Skin of body (tissue), 2 donors: Measurements from ENCODE around the gene GALNT2. TPM values are rescaled to one million over a fixed set of nuclear protein-coding genes. Genes with fewer than 3 reads are reported as not detected.
A peak's percentile ranks its signal among the peaks of the same experiment; 100 is the strongest.

Experiments
- DNase-seq: peaks from one replicate; lab custom pipeline; 2025; lab: John Stamatoyannopoulos, UW
- total RNA-seq: library from RNA; depleted of rRNA; stranded (reverse); fragments of >200 nt; gene quantifications from one replicate; pipeline ENCODE4 v1.2.3, GENCODE V29; 2014

GALNT2 gene
- total RNA-seq, 1 donor from 2014 or later: 32.0 TPM

- peak; percentile 26 for DNase-seq
Observed at GRCh38 chr1:230112131-230112701, 45.2 kb downstream of the GALNT2 start.

GRCh38 chr1:230112782-230113181 is 45.7 kb downstream of the GALNT2 start:
- no peak for DNase-seq

DNA sequence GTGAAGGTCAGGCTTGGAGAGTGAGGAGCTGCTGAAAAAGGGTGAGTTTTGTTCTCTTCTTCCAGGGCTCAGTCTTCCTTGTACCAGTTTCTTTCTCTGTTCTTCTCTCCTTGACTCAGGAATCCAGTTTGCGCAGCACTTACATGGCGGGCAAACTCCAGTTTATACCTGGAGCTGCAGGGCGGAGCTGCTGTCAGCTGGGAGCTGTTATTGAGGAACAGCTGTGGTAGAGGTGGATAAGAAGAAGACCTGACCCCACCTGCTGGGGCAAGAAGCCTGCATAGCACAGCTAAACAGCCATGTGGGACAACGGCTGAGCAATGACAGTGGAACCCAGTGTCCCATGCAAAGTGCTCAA is 46.2 kb downstream of the GALNT2 start:
- DNase-seq: no peak

DNA sequence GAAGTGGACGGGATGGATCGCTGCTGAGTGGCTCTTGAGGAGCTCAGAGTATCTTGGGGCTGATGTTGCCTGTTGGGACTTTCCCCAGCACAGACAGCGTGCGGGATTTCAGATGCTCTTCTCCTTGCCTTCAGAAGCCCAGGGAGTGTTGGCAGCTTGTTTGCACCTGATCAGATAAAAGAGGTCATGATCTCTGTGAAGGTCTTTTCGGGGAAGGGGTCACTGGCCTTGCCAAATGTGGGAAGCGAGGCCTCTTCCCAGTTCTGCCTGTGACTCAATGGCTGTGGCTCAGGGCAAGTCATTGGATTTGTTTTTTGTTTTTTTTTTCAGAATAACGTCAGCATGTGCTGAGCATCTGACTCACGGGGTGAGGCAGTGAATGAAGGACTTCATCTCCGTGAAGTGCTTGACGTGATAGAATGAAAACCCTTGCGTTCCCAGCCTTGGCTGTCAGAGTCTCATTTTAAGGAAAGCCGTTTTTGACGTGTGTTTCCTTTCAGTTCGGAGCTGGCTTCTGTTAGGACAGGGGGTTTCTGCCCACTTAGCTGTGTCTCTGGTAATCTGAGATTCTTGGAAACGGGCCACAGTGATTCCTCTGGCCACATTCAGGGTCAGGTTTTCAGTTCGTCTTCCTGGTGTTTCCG is 46.7 kb downstream of the GALNT2 start:
- no peak for DNase-seq

- no peak for DNase-seq
Observed at GRCh38 chr1:230114237-230114651, 47.2 kb downstream of the GALNT2 start.

- DNase-seq: no peak
Observed at GRCh38 chr1:230117694-230118093, 50.7 kb downstream of the GALNT2 start.

- DNase-seq: no peak
Observed at GRCh38 chr1:230119340-230119739, 52.3 kb downstream of the GALNT2 start.

GRCh38 chr1:230120289-230120920 is 53.4 kb downstream of the GALNT2 start:
- no peak for DNase-seq

GRCh38 chr1:230120921-230121381 is 53.9 kb downstream of the GALNT2 start:
- DNase-seq: no peak

DNA sequence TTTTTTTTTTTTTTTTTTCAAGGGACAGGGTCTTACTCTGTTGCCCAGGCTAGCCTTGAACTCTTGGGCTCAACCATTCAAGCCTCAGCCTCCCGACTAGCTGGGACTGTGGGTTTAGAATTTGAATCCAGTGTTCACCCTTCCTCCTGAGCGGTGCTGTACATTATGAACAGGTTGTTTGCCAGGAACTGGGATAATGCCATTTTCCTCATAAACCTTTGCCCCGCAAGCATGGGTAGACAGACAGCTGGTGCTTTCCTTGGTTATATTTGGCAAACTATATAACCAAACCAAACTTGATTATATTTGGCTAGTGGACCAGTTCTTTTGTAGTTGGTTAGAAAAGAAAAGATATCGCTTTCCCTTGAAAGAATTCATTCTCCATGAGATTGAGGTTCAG is 54.9 kb downstream of the GALNT2 start:
- DNase-seq: no peak

DNA sequence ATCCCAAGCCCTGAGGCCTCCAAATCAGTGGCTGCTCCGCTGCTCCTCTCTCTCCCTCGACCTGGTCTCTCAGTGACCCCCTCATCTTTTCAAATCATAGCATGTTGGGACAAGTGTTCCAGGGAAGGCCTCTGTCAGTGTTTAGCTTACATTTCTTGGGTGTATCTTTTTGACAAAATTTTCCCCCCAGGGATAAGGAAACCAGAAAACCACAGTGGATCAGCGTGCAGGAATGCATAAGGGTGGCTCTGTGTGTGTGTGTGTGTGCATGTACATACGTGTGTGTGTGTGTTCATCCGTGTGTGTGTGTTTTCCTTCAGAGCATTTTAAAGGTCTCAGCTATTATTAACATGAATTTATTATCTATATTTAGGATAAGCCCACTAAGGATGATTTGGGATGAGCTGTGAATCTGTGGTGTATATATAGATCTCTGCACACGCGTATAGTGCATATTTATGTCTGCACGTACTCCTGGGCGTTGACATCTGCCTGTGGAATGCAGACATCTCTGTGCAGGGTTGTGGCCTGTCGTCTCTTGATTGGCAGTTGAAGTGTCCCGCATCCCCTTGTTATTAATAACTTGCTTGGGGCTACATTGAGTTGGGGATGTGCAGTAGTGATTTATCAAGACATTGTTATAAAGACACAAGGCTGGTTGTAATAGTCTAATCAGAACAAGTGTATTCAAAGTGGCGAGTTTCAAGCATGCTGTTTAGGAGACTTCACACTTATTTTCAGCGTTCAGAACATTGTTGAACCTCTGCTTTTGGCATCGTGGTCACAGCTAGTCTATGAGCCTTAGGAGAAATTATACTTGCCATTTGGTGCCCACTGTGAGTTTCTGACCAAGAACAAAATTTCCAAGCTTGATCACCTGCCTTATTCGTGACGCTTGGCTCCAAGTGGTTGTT is 55.6 kb downstream of the GALNT2 start:
- no peak for DNase-seq

DNA sequence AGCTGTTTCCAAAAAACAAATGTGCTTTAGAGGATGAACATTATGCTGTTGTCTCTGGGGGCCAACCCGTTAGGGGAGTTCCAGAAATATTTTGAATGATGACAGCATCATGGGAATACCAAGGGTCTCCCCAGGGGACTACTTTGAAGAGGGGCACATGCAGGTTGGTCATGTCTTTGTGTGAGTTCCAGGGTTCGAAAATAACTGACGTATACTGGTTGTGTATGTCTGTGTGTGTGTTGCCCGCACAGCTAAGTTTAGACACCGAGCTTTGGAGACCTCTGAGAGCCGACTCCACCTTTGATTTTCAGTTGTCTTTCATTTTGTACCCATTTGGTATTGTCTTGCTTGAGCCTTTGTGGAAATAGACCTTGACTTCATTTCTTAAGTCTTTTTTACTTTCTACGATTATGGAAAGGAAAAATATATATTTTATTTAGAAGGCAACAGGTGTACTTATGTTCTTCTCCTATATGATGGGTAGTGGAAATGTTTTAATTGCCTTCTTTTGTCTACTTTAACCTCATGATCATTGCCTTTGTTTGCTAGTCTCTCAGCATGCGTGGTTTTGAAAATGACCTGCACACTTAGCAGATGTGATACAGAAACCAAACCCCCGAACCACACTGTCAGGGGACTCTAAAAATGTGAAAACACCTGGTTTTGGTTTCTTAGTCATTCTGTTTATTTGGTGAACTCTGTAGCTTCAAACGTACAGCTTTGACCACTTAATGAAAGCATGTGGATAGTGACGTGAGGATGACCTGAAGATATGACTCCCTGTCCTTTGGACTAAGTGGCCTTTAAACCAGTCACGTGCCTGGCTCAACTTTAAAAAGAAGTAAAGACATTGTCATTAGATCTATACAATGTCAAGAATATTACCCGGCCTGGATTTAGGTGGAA is 56.5 kb downstream of the GALNT2 start:
- DNase-seq: no peak

DNA sequence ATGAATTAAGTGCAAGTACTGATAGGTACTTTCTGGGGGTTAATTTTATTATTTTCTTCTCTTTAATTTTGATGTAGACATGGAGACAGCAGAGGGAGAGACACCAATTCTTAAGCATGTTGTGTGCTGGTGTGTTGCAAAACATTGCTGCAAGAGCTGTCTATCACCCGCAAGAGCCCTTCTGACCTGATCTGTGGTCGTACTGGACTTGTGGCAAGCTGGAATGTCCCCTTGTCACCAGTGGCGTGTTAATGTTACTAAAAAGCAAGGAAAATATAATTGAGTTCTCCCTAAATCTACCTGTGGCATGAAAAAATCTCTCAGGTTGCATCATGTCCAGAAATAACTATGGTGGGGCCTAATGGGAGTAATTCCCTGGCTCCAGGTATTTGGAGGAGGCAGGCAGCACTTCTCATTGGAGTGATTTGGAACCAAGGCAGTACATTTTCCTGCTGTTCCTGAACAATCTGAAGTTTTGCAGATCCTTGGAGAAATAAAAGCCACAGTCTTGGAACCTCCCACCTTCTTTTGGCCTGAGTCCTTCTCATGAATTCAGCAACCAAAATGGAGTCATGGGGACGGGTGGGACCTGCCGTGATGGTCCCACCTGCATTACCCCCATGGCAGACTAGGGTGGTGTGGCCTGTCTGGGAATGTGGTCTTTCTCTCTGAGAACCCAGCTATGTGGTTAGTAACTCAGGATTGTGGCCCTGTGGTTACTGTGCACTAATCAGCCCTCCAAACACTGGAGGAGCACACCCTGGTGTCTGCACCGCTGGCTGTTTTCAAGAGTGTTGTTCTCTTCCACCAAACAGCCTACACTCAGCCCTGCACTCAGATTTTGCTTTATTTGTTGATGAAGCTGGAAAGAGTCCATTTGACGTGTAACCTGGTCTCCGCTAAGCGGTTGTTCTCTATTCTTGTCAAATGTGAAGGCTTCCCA is 57.4 kb downstream of the GALNT2 start:
- DNase-seq: no peak

- no peak for DNase-seq
Observed at GRCh38 chr1:230125141-230125540, 58.1 kb downstream of the GALNT2 start.

DNA sequence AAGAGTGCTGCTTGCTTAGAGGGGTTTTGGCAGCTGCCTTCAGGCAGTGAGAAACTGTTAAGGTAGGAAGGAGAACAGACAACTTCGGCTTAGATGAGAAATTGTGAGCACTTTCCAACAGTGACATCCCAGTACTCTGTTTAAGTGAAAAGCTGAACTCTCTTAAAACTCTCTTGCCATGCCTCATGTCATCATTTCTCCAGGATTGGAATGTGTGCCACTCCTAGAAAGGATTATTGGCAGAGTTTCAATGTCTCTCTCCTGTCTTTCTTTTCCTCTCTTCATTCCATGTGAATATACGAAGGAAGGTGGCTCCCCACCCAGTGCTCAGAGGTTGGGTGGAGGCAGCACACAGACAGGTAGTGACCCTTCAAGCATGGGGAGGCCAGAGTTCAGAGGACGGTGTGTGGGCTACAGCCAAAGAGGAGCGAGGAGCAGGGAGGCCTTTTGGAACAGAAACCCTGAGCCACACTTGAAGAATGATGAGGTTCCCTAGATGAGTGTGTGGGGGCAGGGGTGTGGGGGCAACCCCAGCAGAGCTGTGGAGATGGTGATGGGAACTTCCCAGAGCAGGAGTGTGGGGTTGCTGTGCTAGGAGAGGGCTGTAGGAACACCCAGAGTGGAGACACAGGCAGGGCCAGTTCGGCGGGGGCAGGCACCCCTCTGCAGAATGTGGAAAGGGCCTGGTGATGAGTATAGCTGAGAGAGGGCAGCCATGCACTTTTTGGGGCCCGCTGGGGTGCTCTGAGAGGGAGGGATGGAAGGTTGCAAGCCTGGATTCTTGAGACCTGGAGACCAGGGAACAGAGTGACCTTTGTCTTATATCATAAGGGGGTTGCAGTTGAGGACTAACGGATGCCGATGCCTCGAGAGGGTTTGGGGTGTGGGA is 58.8 kb downstream of the GALNT2 start:
- DNase-seq: peak; percentile 5

- no peak for DNase-seq
Observed at GRCh38 chr1:230126529-230127104, 59.6 kb downstream of the GALNT2 start.

GRCh38 chr1:230127105-230128054 is 60.3 kb downstream of the GALNT2 start:
- DNase-seq: no peak
